GM19239 (cell line): ENCODE measurements around the gene C1QL1.
A peak's percentile ranks its signal among the peaks of the same experiment; 100 is the strongest.

Experiments
- DNase-seq: peaks from one replicate; pipeline ENCODE4 v3.0.0; 2011; ENCODE audit warnings: low spot score; ENCODE audit not compliant: insufficient read length
- FAIRE-seq: peaks from 2 replicates; lab custom pipeline; 2011; peaks lifted over from hg19 to GRCh38; lab: Jason Lieb, UNC

C1QL1 gene

DNA sequence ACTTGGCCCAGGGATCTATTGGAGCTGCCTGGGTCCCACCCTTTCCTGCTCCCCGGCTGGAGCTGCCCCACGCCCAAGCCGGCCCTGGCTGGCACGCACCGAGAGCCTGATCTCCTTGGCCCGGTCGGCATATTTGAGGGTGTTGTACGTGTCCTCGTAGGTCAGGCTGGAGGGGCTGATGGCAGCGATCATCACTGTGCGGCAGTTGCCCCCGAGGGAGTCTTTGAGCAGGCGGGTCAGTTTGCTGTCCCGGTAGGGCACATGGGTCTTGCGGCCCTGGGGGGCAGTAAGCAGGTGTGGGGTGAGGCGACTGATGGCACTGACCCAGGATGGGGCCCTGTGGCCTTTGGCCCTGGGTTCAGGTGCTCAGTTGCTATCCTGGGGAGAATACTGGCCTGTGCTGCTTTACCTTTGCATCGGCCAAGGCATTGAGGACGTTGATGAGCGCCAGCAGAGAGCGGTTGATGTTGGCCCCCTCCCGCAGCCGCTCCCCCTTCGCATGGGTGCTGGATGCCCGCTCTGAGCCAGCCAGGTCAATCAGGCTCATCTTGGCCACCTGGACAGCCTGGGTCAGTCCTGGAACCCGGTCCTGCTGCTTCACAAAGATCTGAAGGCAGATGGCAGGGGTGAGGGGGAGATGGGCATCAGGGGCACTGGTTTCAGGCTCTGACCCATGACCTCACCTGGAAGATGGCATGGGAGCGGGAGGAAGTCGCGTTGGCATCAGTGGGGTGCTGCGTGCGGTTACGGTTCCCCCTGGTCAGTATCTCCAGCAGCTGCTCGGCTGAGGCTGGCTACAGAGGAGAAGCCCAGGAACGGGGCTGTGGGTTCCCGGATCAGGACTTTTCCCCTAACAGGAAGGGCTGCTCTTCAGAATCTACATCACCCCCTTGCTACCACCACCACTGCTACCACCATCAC, 34.0 kb downstream of the C1QL1 start:
- FAIRE-seq (no peak), DNase-seq (no peak)

DNA sequence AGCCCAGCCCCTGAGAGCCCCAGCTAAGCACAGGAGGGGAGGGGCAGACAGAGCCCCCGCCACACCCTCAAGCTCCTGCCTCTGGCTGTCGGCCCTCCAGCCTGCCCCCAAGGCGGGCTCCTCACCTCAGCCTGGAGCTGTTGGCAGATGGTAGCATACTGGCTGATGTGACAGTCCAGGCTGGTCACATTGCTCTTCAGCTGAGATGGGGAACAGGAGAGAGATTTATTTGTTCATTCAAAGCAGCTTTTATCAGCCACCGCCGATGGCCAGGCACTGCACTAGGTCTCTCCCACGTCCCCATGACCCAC, 35.4 kb downstream of the C1QL1 start:
- FAIRE-seq (no peak), DNase-seq (no peak)

DNA sequence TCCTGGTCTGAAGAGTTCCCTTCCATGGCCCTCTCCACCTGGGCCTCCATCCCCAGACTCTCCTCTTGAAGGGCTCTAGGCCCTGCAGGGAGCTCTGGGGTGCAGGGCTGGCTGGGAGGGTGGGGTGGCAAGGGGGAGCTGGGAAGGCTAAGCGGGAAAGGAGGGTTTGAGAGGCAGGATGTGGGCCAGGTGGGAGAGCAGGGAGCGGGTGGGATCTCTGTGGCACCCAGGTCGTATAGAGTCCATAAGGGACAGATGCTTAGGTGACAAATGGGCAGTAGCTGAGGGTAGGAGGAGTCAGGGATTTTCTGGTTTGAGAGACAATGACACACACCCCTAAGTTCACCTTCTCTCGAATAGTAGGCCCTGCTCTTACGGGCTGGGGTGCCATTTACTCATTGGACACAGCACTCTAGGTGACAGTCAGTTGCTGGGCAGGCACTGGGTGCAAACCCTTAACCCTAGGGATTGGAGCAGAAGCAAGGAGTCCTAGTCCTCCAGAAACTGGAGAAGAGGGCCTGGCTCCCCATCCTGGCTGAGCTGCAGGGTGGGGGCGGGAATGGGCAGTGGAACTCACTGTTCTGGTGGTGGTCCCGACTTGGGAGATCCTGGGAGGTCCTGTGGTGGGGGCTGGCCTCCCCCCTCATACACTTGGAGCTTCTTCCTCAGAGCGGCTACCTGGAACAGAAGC, 35.9 kb downstream of the C1QL1 start:
- FAIRE-seq (no peak), DNase-seq (no peak)

DNA sequence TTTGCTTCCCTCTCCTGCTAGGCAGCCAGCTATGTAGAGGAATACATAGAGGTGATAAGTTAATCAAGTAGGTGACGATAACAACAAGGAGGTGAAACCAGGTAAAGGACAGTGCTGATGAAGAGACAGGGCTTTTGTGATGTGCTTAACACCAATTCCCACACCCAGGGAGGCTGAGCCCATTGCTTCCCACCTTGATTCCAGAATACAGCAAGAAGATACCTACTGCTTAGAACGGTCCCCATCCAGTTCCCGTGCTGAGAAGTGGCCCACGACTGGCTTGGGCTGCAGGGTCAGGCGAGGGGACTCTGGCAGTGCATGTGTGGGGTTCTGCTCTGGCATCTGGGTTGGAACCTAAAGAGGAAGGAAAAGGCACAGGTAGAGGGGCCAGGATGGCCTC, 36.7 kb downstream of the C1QL1 start:
- no peak for DNase-seq
- no peak for FAIRE-seq

DNA sequence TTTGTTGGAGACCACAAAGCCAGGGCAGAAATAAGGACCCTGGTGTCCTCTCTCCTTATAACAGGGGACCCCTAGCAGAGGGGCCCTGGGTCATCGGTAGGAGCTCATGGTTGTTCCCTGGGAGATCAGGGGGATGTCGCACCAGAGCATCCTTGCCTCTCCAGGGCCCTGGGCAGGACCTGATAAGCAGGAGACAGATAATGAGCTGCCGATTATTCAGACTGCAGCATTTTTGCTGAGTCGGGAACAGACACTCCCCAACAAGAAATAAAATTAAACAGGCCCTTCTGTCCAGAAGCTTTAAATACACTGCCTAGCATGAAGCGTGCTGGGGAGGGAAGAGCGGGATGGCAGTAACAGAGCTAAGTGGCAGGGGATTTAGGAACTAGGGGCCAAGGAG, 37.4 kb downstream of the C1QL1 start:
- no peak for FAIRE-seq
- DNase-seq: no peak

DNA sequence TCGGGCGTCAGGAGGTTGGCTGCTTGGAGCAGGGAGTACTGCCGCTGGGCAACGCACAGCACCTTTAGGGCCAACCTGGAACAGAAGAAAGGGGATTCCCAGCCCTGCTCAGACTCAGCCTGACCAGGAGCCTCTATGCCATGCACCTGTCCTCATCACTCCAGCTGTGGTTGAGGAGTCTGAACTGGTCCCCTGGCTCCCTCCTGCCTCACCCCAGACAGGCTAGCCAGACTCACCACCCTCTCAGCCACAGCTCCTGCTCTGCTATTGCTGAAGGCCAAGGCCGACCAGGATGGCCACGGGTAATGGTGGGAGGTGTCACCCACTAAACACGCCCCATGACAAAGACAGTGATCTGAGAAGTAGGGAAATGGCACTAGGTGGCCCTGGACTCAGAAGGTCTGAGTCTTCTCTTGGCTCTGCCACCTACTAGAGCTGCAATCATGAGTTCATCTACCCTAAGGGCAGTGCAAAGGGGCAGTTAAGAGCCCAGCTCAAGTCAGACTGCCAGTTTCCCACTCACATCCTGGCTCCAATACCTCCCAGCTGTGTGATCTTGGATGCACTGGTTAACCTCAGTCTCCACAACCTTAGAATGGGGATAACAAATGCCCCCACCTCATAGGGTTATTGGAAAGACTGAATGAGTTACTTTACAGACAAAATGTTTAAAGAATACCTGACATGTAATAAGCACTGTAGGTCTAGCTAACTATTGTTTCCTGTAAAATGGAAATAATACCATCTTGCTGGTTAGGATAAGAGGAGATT, 39.0 kb downstream of the C1QL1 start:
- DNase-seq: no peak
- no peak for FAIRE-seq

DNA sequence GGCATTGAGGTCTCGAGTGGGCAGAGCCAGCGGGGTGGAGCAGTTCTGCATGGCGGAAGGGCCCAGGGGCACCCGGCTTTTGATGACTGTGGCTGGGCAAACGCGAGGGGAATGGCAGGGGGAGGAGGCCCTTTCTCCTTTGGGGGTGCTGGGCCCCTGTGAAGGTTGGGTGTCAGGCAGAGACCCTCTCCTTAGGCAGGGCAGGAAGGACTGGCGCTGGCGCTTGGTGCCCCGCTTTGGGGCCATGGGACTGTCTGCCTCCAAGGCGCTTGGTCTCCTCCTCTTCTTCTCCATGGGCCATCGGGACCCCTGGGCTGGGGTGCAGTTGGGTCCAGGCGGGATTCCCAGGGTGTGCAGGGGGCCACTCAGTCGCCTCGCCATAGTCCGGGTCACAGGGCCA, 40.0 kb downstream of the C1QL1 start:
- no peak for FAIRE-seq
- DNase-seq: no peak

DNA sequence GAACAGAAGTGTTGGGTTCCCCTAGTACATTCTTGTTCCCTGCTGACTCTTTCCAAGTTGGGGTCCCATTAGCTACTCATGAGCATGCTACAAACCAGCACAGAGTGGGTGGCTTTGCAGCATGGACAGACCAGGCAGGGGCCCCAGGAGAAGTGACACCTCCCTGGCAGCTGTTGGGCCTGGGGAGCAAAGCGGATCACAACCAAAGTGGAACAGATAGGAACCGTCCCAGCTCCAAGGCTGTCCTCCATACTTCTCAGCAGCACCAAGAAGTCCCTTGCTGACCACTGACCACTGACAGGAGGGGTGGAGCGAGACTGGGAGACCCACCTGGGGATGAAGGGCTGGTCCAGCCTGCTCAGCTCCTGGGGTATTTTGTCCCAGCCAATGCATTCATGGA, 40.4 kb downstream of the C1QL1 start:
- FAIRE-seq (no peak), DNase-seq (no peak)

DNA sequence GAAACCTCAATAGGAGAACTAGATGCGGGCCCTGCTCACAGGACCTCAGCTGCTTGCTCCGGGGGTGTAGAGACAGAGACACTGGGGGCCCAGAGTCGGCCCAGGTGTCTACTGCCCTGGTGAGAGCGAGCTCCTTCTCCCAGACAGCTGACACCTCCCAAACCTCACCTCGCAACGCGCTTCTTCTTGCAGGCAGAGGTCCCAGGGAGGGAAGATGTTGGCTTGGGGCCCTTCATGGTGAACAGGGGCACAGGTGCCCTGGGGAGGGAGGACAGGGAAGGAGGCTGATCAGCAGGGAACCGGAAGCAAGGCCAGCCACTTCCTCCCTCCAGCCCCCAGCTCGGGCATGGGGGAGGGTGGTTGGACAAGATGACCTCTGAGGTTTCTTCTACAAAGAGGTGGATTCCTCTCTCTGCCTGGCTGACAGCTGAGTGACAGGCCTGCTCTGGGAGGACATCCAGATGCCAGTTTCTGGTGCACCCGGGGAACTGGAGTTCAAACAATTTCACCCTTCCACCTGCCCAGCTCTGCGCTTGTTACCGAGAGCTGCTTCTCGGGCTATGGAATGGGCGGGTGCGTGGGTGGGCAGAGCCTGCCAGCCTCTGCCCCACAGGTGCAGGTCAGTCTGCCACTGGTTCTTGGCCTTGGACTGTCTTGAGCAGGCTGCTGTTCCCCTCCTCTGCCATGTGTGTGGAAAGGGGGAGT, 41.1 kb downstream of the C1QL1 start:
- DNase-seq (no peak), FAIRE-seq (no peak)

DNA sequence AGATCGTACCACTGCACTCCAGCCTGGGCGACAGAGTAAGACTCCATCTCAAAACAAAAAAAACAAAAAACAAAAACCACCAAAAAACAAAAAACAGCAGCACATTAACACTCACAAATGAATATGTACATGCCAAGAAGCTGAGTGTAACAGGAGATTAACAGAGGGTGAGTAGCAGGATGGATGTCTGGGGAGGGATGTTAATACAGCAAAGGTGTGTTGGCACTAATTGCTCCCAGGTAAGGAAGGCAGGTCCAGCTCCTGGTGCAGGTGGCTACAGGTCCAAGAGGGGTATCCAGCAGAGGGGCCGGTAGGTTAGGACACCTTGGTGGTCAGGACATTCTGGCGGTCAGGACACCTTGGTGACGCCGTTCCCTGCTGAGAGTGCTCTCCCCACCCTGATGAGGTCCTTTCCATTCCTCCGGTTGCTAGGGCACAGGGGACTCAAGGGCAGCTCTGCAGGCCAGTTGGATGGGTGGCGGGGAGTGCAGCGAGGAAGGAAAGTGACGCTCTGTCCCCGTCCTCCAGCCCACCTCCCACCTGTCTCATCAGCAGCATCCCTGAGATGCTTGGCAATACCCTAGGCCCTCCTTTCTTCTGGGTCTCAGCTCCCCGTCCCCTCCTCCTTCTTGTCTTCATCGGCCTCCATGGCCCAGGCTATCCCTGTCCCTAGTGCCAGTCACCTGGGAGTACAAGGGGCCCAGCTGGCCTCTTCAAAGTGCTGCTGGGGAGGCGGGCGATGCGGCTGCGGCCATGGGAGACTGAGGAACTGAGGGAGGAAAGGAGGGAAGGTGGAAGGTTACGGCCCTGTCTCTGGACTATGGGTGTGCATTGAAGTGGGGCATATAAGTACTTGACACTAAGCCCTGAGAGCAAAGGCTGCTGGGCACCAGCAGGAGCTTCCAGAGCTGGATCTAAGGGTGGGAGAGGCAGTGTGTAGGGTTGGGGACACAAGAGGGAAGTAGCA, 42.1 kb downstream of the C1QL1 start:
- no peak for DNase-seq
- no peak for FAIRE-seq

DNA sequence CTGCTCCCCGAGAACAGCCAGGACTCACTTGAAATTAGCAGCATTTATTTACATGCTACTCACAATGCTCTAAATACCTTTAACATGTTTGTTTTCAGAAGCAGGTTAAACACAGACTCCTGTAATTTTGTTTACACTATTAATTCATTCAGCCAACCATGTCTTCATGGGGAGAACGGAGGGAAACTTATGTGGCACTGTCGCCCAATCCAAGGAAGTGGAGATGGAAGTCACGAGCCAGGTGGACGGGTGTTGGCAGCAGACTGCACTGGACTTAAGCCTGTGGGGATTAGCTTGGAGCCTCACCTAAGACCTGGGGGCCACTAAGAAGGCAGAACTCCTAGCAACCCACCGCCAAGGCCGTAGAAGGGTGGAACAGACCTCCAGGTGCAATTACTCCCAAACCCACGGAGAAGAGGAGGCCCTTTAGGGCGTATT, 44.0 kb downstream of the C1QL1 start:
- DNase-seq (no peak), FAIRE-seq (no peak)

DNA sequence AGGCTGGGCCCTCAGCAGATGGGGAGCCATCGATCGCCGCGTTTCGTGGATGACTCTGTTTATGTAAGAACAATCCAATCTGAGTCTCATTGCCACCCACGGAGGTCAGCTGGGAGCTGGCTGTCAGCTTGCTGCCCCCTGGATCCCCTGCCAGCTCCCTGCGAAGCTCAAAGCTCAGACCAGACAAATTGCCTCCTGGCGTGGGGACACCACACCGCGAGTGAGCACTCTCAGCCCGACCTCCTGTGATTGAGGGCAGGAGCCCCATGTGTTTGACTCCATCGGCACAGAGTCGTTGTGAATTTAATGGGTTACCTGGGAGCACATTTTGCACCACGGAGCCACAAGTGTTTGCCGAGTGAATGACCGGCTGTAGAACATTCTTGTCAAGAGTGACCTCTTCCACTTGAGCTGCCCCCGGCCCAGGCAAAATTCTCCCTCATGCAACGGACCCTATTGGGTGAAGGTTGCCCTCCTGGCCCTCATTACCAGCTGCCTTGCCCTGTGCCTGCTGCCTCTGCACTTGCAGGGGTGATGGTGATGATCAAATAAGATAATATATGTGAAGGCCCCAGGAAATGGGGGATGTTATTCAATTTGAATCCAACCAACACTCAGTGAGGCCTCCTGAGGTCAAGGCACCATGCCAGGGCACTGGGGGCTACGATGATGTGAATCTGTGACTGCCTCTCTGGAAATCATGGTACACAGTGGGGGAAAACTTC, 45.2 kb downstream of the C1QL1 start:
- FAIRE-seq: no peak
- DNase-seq: no peak

DNA sequence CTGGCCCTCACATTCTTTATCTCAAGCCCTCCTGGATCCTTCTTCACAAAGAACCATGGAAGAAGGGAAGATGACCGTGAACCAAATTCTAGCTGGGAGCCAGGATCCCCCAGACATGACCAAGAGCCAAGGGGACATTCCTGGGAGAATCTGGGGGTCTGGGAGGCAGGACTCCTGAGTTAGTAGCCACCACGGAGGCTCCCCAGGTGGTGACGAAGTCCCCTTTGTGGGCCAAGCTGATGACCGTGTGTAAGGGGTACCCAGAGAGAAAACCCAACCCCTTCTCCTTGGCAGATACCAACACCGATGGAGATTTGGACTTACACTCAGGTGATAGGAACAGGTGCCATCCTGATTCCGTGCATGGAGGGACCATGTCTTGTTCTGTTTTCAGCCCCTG, 46.0 kb downstream of the C1QL1 start:
- FAIRE-seq (no peak), DNase-seq (no peak)

DNA sequence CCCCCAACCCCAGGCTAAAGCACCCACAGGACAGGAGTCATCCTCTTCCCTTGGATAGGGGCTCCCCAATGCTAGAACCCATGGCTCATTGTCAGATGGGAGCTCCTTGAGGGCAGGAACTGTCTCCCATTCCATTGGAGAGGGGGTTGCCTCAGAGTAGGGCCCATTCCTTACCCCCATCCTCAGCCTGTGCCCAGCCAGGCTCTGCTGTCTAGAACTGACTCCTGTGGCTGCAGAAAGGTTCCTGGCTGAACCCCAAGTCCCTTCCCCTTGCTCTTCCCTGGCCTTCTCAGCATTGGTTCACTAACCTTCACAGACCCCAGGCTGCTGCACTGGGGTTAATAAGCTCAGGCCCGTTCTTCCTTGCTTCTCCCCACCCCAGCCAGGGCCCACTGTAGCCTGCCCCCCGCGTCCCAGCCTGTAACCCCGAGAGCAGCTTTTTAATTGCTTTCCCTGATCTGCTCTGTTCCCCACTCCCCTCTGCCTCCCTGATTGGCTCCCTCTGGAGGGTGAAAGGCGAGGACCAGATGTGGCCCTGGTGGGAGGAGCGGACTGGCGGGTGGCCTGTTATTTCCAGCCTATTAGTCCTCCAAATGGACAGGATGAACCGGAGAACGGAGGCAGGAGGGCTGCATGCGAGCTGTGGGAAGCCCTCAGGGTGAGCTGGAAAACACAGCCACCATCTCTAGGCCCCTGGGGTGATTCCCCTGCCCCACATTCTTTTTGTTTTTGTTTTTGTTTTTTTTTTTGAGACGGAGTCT, 46.8 kb downstream of the C1QL1 start:
- DNase-seq (no peak), FAIRE-seq (no peak)

DNA sequence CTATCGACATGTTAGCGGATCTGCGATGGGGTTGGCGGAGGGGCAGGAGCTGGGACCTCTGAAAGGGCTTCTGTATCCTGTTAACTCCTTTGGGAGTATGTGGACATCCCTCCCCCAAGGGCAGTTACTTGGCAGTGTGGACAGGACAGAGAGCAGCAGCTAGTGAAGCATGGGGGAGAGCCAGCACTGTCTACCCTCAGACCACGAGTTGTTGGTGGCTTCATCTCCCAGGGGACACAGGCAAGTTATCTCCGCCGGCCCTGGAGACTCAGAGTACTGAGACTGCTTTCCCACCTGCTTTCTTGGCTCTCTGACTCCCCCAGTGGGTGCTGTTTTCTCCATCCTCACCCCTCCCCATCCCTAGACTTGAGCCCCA, 47.5 kb downstream of the C1QL1 start:
- peak; percentile 8 for FAIRE-seq

DNA sequence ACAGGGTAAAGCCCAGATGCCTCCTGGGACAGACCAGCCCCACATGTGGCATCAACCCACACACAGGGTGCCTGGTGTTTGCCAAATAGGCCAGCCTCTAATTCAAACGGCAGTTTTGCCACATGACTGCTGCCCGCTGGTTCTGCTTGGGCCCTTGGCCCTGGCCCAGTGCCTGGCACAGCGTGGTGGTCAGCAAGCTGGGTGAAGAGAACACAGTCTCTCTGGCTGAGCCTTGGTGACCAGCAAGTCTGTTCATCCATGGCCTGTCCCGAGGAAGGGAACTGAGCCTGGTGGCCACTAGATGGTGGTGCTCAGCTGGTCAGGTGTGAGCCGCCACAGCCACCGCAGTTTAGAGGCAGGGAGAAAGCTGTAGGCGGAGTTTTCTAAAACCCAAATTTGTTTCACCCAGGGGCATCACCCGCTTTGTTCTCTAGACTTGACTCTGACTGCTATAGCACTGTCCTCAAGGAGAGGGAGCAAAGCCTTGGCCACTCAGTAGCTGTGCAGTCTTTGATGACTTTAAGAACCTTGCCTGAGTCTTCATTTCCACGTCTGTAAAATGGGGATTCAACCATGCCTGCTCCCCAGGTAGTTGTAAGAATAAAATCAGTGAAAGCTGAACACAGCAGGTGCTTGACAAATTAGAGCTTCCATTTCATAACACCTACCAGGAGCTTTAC, 48.1 kb downstream of the C1QL1 start:
- peak; percentile 91 for DNase-seq
- FAIRE-seq: peak; percentile 93

More for the DNA sequence above, 47.5 kb downstream of the C1QL1 start:
- peak; percentile 45 for DNase-seq

DNA sequence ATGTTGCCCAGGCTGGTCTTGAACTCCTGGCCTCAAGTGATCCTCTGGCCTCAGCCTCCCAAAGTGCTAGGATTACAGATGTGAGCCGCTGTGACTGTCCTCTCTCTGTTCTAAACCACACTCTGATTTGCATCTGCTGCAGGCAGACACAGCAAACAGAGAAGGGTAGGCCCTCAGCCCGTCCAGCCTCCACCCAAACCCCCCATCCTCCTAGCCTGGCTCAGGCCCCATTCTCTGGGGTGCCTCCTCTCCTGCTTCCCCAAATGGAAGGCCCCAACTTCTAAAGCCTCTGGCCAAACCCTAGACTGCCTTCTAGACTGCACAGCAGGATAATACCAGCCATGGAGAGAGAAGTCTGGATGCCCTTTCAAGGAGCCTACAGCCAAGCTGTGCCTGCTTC, 48.7 kb downstream of the C1QL1 start:
- DNase-seq (no peak), FAIRE-seq (no peak)
